HL-60 (cell line): ENCODE data around the gene SOST.
"Not testable (repeated sequence)": the region's sequence is repeated elsewhere in the genome, so short reads cannot be mapped to it uniquely, and the experiment has no call there.

Source experiments
- DNase-seq, 2 experiments: peaks; one replicate each; pipeline ENCODE4 v3.0.0-alpha.2; 2010 to 2020; ENCODE audit warnings: low read depth in 1 of 2, low spot score in 1 of 2
- H3K27ac ChIP-seq: fragments of 250-450 bp; sonication (Bioruptor Pico); replicated peaks from 2 replicates; pipeline ENCODE4 v1.5.1; 2020; ENCODE audit warnings: mild to moderate bottlenecking, moderate library complexity
- H3K27me3 ChIP-seq: fragments of 250-450 bp; sonication (Bioruptor Pico); 2 replicates; pipeline ENCODE4 v1.5.1; 2021; ENCODE audit warnings: mild to moderate bottlenecking, moderate library complexity; ENCODE audit not compliant: insufficient read depth, poor library complexity, severe bottlenecking
- H3K4me3 ChIP-seq: replicated peaks from 2 replicates; pipeline ENCODE4 v1.5.1; 2011; ENCODE audit warnings: mild to moderate bottlenecking, control low read depth, low read length; ENCODE audit not compliant: insufficient read depth
- GABPA ChIP-seq: IDR thresholded peaks from 2 replicates; pipeline ENCODE4 v1.6.1; 2012; ENCODE audit warnings: low read depth
- POLR2AphosphoS5 ChIP-seq: IDR thresholded peaks from 2 replicates; pipeline ENCODE4 v1.6.1; 2012; ENCODE audit warnings: low read depth
- SPI1 ChIP-seq: IDR thresholded peaks from 2 replicates; pipeline ENCODE4 v1.6.1; 2012; ENCODE audit warnings: low read depth, mild to moderate bottlenecking, borderline replicate concordance
- TF ChIP-seq, protein P1 (sequence below): IDR thresholded peaks from one replicate; pipeline ENCODE4 v1.5.1; 2011; ENCODE audit warnings: low read length, control low read depth, inconsistent platforms; ENCODE audit not compliant: insufficient read depth
- TF ChIP-seq, protein P2 (sequence below): IDR thresholded peaks from 2 replicates; pipeline ENCODE4 v1.6.1; 2012; ENCODE audit warnings: low read depth; ENCODE audit not compliant: insufficient replicate concordance

The SOST gene

DNA sequence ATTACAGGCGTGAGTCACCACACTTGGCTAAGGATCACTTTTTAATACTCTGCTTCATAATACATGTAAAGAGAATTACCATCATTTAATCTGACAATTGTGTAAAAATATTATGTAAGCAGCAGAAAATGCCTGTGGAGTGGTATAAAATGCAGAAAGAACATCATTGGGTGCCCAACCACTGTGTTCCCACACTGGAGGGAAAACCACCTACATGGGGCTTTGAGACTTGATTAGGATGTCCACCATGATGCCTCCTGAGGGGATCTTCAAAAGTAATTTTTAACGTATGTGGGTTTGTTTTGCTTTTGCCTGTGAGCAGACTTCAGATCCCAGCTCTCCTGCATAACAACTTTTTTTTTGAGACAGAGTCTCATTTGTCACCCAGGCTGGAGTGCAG, 40.5 kb upstream of the SOST start:
- no peak for DNase-seq
- Histone ChIP-seq H3K4me3 (no peak overlapping the region), H3K27ac (no peak overlapping the region), H3K27me3 (peaks cover 5% of the 10 kb centered on the region)
- TF ChIP-seq SPI1 (no peak), GABPA (no peak), POLR2AphosphoS5 (no peak)
- TF ChIP-seq, protein P1, sequence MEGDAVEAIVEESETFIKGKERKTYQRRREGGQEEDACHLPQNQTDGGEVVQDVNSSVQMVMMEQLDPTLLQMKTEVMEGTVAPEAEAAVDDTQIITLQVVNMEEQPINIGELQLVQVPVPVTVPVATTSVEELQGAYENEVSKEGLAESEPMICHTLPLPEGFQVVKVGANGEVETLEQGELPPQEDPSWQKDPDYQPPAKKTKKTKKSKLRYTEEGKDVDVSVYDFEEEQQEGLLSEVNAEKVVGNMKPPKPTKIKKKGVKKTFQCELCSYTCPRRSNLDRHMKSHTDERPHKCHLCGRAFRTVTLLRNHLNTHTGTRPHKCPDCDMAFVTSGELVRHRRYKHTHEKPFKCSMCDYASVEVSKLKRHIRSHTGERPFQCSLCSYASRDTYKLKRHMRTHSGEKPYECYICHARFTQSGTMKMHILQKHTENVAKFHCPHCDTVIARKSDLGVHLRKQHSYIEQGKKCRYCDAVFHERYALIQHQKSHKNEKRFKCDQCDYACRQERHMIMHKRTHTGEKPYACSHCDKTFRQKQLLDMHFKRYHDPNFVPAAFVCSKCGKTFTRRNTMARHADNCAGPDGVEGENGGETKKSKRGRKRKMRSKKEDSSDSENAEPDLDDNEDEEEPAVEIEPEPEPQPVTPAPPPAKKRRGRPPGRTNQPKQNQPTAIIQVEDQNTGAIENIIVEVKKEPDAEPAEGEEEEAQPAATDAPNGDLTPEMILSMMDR: no peak
- TF ChIP-seq, protein P2, sequence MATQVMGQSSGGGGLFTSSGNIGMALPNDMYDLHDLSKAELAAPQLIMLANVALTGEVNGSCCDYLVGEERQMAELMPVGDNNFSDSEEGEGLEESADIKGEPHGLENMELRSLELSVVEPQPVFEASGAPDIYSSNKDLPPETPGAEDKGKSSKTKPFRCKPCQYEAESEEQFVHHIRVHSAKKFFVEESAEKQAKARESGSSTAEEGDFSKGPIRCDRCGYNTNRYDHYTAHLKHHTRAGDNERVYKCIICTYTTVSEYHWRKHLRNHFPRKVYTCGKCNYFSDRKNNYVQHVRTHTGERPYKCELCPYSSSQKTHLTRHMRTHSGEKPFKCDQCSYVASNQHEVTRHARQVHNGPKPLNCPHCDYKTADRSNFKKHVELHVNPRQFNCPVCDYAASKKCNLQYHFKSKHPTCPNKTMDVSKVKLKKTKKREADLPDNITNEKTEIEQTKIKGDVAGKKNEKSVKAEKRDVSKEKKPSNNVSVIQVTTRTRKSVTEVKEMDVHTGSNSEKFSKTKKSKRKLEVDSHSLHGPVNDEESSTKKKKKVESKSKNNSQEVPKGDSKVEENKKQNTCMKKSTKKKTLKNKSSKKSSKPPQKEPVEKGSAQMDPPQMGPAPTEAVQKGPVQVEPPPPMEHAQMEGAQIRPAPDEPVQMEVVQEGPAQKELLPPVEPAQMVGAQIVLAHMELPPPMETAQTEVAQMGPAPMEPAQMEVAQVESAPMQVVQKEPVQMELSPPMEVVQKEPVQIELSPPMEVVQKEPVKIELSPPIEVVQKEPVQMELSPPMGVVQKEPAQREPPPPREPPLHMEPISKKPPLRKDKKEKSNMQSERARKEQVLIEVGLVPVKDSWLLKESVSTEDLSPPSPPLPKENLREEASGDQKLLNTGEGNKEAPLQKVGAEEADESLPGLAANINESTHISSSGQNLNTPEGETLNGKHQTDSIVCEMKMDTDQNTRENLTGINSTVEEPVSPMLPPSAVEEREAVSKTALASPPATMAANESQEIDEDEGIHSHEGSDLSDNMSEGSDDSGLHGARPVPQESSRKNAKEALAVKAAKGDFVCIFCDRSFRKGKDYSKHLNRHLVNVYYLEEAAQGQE: no peak

DNA sequence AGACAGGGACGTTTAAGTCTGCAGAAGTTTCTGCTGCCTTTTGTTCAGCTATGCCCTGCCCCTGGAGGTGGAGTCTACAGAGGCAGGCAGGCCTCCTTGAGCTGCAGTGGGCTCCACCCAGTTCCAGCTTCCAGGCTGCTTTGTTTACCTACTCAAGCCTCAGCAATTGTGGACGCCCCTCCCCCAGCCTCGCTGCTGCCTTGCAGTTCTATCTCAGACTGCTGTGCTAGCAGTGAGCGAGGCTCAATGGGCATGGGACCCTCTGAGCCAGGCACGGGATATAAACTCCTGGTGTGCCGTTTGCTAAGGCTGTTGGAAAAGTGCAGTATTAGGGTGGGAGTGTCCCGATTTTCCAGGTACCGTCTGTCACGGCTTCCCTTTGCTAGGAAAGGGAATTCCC, 39.4 kb upstream of the SOST start:
- not testable (repeated sequence) for H3K27ac ChIP-seq, DNase-seq, H3K27me3 ChIP-seq, H3K4me3 ChIP-seq

DNA sequence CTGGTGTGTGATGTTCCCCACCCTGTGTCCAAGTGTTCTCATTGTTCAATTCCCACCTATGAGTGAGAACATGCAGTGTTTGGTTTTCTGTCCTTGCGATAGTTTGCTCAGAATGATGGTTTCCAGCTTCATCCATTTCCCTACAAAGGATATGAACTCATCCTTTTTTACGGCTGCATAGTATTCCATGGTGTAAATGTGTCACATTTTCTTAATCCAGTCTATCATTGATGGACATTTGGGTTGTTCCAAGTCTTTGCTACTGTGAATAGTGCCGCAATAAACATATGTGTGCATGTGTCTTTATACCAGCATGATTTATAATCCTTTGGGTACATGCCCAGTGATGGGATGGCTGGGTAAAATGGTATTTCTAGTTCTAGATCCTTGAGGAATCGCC, 34.1 kb upstream of the SOST start:
- H3K4me3 ChIP-seq, H3K27ac ChIP-seq, H3K27me3 ChIP-seq, DNase-seq: not testable (repeated sequence)

DNA sequence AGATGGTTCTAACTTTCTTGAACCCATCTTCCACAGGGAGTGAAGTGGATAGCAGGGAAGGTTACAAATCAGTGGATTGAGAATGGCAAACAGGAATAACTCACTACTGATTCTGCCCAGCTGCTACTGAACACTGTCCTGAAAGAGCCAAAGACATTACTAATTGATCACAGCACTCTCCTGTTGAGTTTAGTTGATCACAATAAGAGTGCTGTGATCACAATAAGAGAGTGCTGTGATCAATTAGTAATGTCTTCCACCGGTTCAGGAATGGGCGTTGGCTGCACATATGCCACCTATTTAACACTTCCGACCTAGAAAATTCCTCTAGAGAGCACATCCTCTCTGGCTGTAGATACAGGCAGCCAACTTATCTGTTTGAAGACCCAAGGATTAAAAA, 33.0 kb upstream of the SOST start:
- H3K27ac ChIP-seq: no peak overlapping the region
- no peaks in the 10 kb centered on the region for H3K27me3 ChIP-seq
- DNase-seq: no peak
- H3K4me3 ChIP-seq: no peak overlapping the region
- TF ChIP-seq, protein P1: no peak
- no peak for TF ChIP-seq SPI1
- TF ChIP-seq, protein P2: no peak
- no peak for TF ChIP-seq POLR2AphosphoS5

DNA sequence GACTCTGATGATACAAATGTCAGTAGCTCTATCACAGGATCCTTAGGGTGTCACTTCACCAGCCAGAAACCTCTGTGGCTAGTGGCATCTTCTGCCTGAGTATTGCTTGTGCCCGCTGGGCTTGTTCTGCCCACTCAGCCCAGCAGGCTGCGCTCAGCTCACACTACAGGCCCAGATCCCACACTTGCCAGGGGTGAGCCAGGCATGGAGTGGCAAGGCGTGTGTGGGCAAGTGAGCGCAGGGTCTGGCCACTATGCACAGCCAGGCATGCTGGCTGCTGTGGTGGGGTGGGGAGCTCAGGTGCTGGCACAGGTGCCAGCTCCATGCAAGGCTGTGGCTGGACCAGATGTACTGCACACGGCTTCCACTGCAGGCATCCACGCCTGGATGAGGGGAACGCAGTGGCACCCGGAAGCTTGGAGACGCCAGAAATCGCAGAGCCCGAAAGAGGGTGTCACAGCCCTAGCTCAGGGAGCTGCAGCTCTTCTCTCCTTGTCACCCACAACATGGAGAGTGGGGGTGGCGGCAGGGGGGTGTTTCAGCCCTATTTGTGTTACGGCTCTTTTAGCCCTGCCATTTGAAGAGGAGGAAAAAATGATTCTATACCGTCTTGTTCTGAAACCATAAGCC, 31.8 kb upstream of the SOST start:
- TF ChIP-seq, protein P1: no peak
- TF ChIP-seq POLR2AphosphoS5 (no peak), GABPA (no peak), SPI1 (no peak)
- TF ChIP-seq, protein P2: no peak
- DNase-seq: no peak
- H3K4me3 ChIP-seq: no peak overlapping the region
- H3K27me3 ChIP-seq: no peaks in the 10 kb centered on the region
- H3K27ac ChIP-seq: no peak overlapping the region
